GM10266 (cell line): ENCODE measurements around the gene SSR1.

Experiments used
- DNase-seq: peaks from one replicate; pipeline ENCODE4 v3.0.0; 2012; ENCODE audit errors: extremely low spot score
- TF ChIP-seq, protein P1 (sequence below): IDR thresholded peaks from 2 replicates; pipeline ENCODE4 v1.5.1; 2012; ENCODE audit warnings: mild to moderate bottlenecking, low read depth; ENCODE audit not compliant: control insufficient read depth, insufficient read depth; ENCODE audit errors: missing control alignments

SSR1 gene

DNA sequence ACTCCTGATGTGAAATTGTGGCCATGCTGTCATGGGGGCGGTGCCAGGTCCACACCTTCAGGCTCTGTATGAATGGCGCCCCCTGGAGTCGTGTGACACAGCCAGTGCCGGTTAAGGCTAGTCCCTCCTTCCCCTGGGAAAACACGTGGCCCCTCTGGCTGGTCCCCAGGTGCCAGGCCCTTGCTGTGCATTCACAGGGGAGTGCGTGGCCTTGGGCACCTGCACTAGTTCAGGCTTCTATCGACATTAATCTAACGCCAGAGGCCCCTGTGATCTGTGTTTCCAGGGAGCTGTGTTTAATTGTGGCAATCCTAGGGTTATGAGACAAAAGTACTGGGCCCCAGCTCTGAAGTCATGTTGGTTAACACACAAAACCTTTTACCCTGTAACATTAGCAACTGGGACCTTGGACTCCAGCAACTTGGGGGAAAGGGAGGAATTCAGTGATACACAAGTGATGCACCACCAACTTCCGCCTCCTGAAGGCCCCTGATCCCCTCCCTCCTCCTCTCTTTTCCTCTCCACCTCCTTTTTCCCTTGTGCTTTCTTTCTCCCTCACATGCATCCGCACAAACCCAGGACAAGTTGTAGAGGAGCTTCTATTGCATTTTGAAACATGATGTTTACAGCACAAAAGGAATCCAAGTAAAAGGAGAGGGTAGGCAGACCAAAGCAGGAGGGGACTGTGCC lies 74.0 kb downstream of the SSR1 start:
- DNase-seq: peak; percentile 76

DNA sequence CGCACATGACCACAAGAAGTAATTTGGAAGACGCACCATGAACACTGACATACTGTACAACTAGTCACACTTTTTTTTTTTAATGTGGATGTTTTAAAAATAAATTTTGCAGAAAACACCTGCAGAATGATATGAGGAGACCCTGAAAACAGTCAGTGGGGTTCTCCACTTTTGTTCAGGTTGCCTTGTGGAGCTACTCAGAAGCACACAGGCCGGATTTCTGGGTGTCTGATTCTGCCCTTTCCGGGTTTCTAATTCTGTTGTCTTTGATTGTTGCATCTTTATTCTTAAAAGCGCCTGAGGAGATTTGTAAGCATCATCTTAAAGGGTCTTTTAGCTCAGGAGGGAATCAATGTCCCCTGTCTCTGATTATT lies 74.5 kb downstream of the SSR1 start:
- TF ChIP-seq, protein P1, sequence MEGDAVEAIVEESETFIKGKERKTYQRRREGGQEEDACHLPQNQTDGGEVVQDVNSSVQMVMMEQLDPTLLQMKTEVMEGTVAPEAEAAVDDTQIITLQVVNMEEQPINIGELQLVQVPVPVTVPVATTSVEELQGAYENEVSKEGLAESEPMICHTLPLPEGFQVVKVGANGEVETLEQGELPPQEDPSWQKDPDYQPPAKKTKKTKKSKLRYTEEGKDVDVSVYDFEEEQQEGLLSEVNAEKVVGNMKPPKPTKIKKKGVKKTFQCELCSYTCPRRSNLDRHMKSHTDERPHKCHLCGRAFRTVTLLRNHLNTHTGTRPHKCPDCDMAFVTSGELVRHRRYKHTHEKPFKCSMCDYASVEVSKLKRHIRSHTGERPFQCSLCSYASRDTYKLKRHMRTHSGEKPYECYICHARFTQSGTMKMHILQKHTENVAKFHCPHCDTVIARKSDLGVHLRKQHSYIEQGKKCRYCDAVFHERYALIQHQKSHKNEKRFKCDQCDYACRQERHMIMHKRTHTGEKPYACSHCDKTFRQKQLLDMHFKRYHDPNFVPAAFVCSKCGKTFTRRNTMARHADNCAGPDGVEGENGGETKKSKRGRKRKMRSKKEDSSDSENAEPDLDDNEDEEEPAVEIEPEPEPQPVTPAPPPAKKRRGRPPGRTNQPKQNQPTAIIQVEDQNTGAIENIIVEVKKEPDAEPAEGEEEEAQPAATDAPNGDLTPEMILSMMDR: no peak
- DNase-seq: no peak

More for the DNA sequence above, 74.0 kb downstream of the SSR1 start:
- TF ChIP-seq, protein P1: peak; percentile 70

DNA sequence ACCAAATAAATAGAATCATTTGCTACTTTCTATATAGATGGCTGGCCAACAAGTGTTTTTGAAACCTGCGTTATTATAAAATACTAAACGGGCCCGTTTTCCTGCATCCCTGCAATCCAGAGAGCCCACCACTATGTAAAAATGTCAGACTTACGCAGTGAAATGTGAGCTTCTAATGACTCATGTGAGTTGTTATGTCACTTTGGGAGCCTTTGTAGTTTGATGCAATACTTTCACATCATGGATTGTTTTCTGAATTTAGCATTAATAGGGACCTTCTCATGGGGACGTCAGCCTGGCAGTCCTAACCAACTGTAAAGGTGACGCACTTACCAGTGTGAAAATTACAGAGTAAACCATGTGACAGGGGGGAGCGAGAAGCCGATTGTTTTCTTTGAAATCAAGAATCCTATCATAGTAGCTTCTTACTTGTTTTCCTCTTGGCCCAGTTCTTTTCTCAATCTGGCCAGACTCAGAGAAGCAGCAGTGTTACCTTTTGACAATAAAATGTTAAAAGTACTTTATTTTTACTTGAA lies 75.3 kb downstream of the SSR1 start:
- DNase-seq: no peak
- TF ChIP-seq, protein P1: no peak

DNA sequence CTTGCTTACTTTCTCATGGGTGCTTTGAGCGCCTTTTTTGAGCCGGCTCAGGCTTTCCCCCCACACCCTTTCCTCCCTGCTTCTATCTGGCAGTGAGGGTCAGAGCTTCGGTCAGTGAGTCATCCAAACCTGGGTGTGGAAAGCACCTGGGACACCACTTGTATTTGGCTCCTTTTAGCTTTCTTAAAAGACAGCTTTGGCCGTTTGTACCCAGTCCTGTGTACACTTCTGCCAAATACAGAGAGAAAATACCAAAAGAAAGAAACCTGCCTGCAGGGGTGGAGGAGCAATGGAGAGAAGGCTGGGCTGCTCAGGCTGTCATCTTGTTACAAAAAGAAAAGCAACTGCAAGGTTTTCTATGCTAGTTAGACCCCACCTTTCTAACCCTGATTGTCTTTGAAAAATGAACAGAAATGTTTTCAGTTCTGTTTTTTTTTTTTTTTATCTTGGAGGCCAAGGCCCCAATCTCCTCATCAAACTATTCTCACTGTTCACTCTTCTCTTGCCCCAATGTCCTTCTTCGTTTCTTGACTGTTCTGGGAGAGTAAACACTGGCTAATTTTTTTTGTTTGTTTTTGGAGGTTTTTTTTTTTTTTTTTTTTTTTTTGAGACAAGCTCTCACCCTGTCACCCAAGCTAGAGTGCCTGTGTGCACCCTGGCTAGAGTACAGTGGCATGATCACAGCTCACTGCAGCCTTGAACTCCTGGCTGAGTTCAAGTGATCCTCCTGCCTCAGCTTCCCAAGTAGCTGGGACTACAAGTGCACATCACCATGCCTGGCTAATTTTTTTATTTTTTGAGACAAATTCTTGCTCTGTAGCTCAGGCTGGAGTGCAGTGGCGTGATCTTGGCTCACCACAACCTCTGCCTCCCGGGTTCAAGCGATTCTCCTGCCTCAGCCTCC lies 76.4 kb downstream of the SSR1 start:
- peak; percentile 66 for DNase-seq
- TF ChIP-seq, protein P1: no peak

DNA sequence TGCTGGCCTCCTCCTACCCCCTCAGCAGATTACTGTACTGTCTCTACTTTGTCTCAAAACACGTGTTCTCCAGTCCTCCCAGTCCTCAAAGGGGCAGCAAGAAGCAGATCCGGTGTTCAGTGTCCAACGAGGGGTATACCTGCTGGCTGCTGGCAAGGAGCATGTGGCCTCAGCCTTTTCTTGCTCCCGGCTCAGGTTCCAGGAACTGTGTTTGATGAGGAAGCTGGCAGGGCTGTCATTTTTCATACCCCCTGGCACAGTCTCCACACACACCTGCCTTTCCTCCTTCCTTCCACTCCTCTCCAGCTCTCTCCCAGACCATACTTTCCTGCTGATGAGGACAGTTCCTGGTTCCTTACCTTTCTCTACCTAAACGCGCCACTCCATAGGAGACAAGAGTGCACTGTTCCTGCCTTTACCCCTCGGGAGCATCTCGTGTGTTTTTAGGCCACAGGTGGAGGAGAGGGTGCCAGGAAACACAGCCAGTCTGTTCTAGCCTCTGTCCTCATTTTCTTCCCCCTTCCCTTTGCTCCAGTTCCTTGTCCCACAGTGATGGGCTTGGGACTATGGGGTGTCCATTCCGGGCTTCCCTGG lies 77.2 kb downstream of the SSR1 start:
- TF ChIP-seq, protein P1: no peak
- no peak for DNase-seq

DNA sequence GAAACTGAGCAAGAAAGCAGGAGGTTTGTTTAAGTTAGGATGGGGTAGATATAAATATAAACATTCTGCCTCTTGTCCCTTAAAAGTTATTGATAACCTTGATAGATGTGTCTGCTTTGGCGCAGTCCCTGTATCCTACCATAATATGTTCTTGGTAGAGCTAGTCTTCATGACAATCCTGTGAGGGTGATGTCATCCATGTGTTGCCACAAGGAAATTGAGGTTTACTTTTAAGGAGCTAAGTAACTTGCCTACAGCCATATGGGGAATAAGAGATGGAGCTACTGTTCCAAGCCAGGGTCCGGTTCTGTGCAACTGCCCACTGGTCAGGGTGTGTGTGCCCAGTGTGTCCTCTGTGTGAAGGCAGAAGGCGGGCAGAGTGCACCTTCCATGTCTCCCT lies 78.5 kb downstream of the SSR1 start:
- DNase-seq: no peak

More for the DNA sequence above, 78.5 kb downstream of the SSR1 start:
- TF ChIP-seq, protein P1: no peak
